D721Med (cell line): ENCODE results near the gene MKRN1.
"Not testable (repeated sequence)": the region's sequence is repeated elsewhere in the genome, so short reads cannot be mapped to it uniquely, and the experiment has no call there.

ENCODE experiments used
- DNase-seq: peaks from one replicate; pipeline ENCODE4 v3.0.0; 2011; ENCODE audit warnings: low spot score; ENCODE audit not compliant: insufficient read length
- FAIRE-seq: peaks from 2 replicates; lab custom pipeline; 2011; peaks lifted over from hg19 to GRCh38; lab: Jason Lieb, UNC
- CTCF ChIP-seq: IDR thresholded peaks from 2 replicates; pipeline ENCODE4 v1.5.1; 2012; ENCODE audit warnings: mild to moderate bottlenecking, control low read depth; ENCODE audit not compliant: insufficient read depth; ENCODE audit errors: missing control alignments

The MKRN1 gene

DNA sequence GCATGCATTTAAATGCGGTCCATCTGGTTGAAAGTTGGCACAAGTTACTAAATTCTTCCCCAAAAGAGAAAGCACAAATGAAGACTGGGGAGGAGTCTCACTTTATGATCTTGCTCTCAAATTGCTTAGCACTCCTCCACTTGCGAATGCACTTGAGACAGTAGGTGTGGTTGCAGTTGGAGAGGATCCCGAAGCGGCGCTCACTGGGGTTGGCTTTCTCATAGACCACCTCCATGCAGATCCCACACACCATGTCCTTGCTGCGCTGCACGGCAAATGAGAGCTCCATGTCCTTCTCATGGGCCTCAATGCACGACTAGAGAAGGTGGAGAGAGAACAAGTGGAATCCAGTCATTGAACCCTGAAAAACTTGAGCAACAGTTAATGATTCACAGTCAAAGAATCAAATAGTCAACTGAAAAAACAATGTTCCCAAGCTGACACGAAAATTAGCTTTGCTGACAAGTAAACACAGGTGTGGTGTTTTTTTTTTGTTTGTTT is 22.7 kb downstream of the MKRN1 start:
- FAIRE-seq, result no peak
- TF ChIP-seq CTCF, result no peak
- no peak for DNase-seq

DNA sequence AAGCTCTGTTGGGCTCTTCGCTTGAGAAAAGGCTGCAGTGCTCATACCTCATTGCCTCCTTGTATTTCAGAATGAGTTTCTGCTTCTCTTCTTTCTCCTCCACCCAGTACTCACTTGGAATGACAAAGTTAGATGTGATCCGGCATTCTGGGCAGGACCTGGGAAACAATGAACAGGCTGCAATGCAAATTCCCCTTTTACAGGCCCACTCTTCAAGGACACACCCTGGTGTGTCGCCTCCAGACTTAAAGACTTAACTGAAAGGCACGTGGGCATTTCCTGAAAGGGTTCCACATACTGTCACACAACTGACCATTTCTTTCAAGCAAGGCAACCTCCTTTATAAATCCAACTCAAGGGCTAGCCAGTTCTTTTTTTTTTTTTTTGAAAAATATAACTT is 23.6 kb downstream of the MKRN1 start:
- FAIRE-seq (no peak), DNase-seq (no peak)
- no peak for TF ChIP-seq CTCF

DNA sequence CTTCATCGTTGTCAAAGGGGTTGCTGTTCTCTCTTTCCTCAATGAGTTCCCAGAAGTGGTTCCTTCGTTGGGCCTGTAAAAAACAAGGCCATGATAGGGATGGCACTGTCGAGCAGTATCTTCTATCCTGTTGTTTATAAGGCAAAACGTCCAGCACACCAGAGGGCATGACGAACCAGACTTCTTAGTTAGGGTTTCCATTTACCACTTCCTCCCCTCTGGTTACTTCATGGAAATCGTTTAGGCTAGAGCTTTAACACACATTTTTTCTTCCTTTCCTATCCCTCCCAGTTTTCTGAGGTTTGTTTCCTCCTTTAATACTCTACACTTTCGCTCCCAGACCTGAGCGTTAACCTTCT is 24.7 kb downstream of the MKRN1 start:
- no peak for FAIRE-seq
- no peak for DNase-seq
- TF ChIP-seq CTCF, result no peak

DNA sequence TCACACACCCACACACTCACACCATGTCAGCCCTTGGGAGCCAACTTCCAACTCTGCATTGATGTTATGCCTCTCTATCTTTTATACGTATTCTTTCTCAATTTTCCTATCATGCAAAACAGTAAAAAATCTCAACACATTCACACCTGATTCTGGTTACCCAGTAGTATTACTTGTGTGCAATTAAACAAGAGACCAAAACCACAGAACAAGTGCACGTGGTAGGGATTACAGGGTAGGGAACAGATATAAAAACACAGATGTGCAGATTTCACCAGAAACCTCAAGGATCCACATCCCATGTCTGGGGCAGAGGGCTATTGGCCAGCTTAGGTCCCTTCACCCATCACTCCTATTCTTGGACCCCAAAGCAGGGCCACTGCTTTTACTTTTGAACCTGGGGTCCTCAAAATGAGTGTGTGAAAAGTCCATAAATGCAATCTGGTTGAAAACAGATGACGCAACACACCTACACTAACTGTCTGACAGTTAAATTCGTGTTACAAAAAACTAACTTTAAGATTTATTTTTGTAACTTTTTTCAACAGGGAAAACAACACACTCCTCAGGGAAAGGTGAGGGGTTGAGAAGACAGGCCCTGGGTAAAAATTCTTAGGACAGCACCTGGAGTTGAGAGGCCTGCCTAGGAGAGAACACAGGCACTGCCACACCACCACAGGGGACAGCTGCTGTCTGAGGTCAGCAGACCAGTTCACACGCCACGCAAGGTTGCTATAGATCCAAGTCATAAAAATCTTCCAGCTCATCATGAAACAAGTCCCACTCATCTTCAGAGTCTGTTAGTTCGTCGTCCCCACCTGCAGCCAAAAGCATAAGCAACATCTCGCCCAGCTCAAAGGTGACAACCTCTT is 25.3 kb downstream of the MKRN1 start:
- FAIRE-seq, DNase-seq: not testable (repeated sequence)

DNA sequence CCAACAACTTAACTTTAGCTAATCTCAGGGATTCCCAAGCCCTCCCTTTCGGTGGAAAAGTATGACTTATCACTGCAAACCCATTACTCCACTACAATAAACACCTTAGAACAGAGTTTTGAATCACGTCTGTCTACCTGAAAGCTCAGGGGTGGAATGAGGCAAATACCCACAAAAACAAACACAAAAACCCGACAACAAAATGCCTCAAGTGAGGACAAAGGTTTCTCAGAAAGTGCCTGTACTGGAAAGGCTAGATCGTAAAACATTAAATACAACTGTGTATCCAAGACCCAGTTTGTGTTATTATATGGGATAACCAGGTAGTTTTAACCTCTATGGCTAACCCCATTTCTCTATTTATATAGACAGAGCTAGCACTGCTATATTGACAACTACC is 26.0 kb downstream of the MKRN1 start:
- no peak for DNase-seq
- no peak for FAIRE-seq
- no peak for TF ChIP-seq CTCF

- FAIRE-seq (no peak), DNase-seq (no peak)
- no peak for TF ChIP-seq CTCF
Observed at GRCh38 chr7:140451716-140452115, 27.6 kb downstream of the MKRN1 start.

GRCh38 chr7:140448781-140449480 is 30.4 kb downstream of the MKRN1 start:
- FAIRE-seq (no peak), DNase-seq (no peak)
- TF ChIP-seq CTCF, result no peak
